Stimulated activated CD8-positive, alpha-beta memory T cell treated with anti-CD3 and anti-CD28 coated beads, Interleukin-12 subunit alpha, Interleukin-12 subunit beta, amount 100 ng/mL, for 24 hours (primary cell): ENCODE measurements around the gene CDKN2AIP.
"Not testable (repeated sequence)": the region's sequence is repeated elsewhere in the genome, so short reads cannot be mapped to it uniquely, and the experiment has no call there.

Source experiments
- DNase-seq: peaks from one replicate; pipeline ENCODE4 v3.0.0-alpha.2; 2020; ENCODE audit errors: extremely low read depth

The CDKN2AIP gene

DNA sequence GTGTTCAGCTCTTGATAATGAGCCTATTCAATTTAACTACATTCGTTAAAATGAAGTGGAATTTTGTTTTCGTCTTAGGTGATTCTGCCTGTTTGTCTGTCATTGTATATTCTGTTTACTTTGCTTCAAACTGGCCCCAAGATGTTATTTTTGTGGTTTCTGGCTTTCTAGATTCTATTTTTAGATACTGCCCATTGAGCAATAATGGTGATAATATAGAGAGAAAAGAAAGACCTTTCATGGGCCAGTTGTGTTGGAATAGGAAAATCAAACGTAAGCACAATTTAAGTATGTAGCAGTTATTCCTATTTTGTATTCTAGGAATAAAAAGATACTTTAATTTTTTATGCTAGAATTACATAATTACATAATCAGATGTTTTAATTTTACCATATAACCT, 4.0 kb downstream of the CDKN2AIP start:
- DNase-seq = no peak

GRCh38 chr4:183449193-183449882, 4.9 kb downstream of the CDKN2AIP start:
- no peak for DNase-seq

GRCh38 chr4:183450108-183450507, 5.7 kb downstream of the CDKN2AIP start:
- DNase-seq = no peak

- no peak for DNase-seq
These were observed 11.2 kb downstream of the CDKN2AIP start for GRCh38 chr4:183455431-183456195.

DNA sequence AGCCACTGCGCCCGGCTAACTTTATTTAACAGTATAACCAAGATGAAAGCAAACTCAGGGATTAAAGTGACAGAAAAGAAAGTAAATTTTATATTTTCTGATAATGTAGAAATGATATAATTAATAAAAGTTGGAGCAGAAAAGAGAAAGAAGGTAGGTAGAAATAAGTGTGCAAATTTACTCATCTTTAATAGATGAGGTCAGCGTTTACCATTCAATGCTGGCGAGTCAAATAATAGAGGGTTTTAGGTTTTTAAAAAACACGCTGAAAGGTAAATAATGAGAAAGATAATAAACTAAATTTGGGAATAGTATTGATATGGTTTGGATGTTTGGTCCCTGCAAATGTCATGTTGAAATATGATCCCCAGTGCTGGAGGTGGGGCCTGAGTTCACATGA, 13.6 kb downstream of the CDKN2AIP start:
- DNase-seq = no peak

- not testable (repeated sequence) for DNase-seq
These were observed 19.6 kb downstream of the CDKN2AIP start for GRCh38 chr4:183463903-183464619.

DNA sequence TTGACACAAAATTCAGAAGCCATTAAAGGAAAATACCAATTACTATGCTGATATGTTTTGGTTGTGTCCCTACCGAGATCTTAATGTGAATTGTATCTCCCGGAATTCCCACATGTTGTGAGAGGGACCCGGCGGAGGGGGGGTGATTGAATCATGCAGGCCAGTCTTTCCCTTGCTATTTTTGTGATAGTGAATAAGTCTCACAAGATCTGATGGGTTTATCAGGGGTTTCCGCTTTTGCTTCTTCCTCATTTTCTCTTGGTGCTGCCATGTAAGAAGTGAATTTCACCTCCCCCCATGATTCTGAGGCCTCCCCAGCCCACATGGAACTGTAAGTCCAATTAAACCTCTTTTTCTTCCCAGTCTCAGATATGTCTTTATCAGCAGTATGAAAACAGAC, 21.4 kb downstream of the CDKN2AIP start:
- DNase-seq = not testable (repeated sequence)

- DNase-seq = no peak
These were observed 22.8 kb downstream of the CDKN2AIP start for GRCh38 chr4:183467246-183467645.

GRCh38 chr4:183468210-183469095, 24.0 kb downstream of the CDKN2AIP start:
- no peak for DNase-seq

DNA sequence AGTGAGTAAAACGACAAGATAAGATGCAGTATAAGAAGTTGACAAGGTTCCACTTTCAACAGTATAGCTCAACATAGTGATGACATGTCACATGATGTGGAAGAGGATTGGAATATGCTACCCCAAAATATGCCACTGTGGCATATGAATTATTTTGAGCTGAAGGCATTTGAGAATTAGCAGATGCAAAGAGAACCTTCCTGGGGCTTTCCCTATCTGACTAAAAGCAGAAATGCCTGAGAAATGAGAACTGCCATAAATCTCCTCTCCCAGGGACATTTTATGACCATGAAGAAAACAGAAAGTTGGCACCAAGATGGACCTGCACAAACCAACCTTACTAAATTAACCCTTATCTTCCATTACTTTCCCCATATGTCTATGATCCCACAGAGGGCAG, 24.8 kb downstream of the CDKN2AIP start:
- no peak for DNase-seq

- DNase-seq = no peak
These were observed 25.5 kb downstream of the CDKN2AIP start for GRCh38 chr4:183469936-183470335.

DNA sequence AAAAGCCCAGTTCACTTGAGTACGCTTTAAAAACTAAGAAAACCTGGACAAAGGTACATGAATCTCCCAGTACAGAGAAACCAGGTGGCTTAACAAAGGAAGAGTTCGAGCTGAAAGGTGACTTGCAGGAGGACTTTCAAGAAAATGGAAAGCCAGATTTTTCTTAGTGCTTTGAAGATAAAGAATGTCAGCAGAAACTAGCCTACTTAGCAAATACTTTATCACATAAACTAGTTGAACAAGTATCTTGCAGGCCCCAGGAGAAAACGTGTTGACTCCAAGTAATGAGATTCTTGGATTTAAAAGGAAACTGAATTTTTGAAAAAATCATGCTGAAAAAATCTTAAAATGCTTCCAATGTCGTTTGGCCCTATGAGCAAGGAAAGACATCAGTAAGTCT, 26.4 kb downstream of the CDKN2AIP start:
- DNase-seq = no peak

DNA sequence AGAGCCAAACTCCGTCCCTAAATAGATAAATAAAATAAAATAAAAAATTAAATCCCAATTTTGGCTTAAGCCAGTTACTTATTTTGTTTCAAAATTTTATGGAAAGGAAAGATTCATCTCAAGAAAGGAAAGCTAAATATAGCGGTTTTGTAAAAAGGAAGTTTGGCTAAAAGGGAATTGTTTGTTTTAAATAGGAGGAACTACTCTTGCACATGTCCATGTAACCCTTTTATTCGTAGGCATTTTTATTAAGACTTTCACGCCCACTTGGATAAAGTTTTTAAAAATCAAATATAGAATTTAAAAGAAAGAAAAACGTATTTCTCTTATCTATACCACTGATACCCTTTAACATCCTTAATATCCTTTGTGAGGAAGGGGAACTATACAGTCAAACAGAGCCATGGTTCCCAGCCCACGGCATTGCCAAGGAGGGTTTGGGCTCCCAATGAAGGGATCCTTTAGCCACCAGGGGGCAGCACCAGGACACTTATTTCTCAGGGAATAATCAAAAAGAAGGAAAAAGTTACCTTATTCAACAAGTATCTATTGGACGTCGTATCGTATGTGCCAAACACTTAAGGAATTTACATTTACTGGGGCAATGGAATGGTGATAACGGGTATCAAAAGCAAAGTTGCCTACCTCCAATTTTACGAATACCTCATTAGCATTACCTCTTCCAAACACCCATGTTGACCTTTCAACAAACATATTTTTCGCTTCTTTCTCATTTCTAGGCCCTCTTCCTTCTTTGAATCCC, 27.7 kb downstream of the CDKN2AIP start:
- DNase-seq = peak; percentile 54

GRCh38 chr4:183478123-183478522, 33.7 kb downstream of the CDKN2AIP start:
- no peak for DNase-seq

- DNase-seq = no peak
These were observed 34.5 kb downstream of the CDKN2AIP start for GRCh38 chr4:183478926-183479325.

GRCh38 chr4:183482515-183483095, 38.2 kb downstream of the CDKN2AIP start:
- not testable (repeated sequence) for DNase-seq

- no peak for DNase-seq
These were observed 39.6 kb downstream of the CDKN2AIP start for GRCh38 chr4:183483997-183484396.

- DNase-seq = no peak
These were observed 41.1 kb downstream of the CDKN2AIP start for GRCh38 chr4:183485411-183486160.

DNA sequence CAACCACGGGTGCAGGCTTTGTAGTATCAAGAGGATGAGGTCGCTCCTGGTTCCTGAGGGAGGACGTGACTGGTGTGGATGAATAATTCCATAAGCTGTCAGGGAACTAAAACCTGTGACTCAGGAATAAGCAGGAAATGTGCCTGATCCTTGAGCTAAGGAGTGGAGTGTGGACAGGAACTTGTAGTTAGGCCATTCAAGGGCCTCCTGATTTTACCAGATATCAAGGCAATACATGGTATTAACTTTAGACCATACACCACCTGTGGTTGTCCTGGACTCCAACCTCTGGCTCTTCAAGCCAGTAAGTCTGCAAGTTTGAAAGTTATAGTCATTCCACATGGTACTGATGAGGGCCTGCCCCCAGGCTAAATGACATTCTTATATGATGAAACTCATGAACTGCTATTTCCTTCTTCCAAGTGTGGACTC, 48.4 kb downstream of the CDKN2AIP start:
- no peak for DNase-seq

- DNase-seq = no peak
These were observed 48.8 kb downstream of the CDKN2AIP start for GRCh38 chr4:183493246-183493645.
